Vagina (tissue), 2 donors: Measurements from ENCODE around the gene GRK3. TPM values are rescaled to one million over a fixed set of nuclear protein-coding genes. Genes with fewer than 3 reads are reported as not detected.

Experiments used
- DNase-seq, 2 donors: peaks; one replicate each; pipeline ENCODE4 v3.0.0-alpha.2; 2017; ENCODE audit errors: extremely low spot score in 2 of 2
- H3K27ac ChIP-seq: fragments of 200-600 bp; sonication (generic); one replicate; pipeline ENCODE4 v1.5.1; 2019
- H3K27me3 ChIP-seq: fragments of 200-600 bp; sonication (generic); one replicate; pipeline ENCODE4 v1.5.1; 2019
- H3K36me3 ChIP-seq, 2 donors: fragments of 200-600 bp; sonication (generic); one replicate each; pipeline ENCODE4 v1.5.1; 2017 to 2019
- H3K4me1 ChIP-seq: fragments of 200-600 bp; sonication (generic); one replicate; pipeline ENCODE4 v1.5.1; 2019
- H3K4me3 ChIP-seq, 2 donors: fragments of 200-600 bp; sonication (generic); 1 replicate in 1 of 2; 2 replicates in 1 of 2; pipeline ENCODE4 v1.5.1; 2016 to 2019
- H3K9me3 ChIP-seq: fragments of 200-600 bp; sonication (generic); one replicate; pipeline ENCODE4 v1.5.1; 2019
- CTCF ChIP-seq, 3 experiments: fragments of 450-650 bp in 2 of 3; fragments of 200-600 bp in 1 of 3; sonication (generic) in 1 of 3; IDR thresholded peaks; one replicate each; pipeline ENCODE4 v1.5.1; 2017 to 2019; ENCODE audit warnings: antibody characterized with exemption in 3 of 3, mild to moderate bottlenecking in 2 of 3, moderate library complexity in 2 of 3
- POLR2A ChIP-seq, 2 donors: fragments of 450-650 bp; IDR thresholded peaks; one replicate each; pipeline ENCODE4 v1.6.1; 2017; ENCODE audit warnings: antibody characterized with exemption in 2 of 2, mild to moderate bottlenecking in 2 of 2, moderate library complexity in 2 of 2
- POLR2AphosphoS5 ChIP-seq, 2 donors: sonication (generic); formaldehyde crosslinking; IDR thresholded peaks; one replicate each; pipeline ENCODE4 v1.9.0; 2017; ENCODE audit warnings: antibody characterized with exemption in 2 of 2, mild to moderate bottlenecking in 2 of 2, low read depth in 1 of 2; ENCODE audit not compliant: insufficient read depth in 1 of 2
- intact Hi-C: fragments of 100-400 bp; cut with DNase I; formaldehyde crosslinking; loops from one replicate; pipeline ENCODE4 v1.15.1; 2023
- total RNA-seq: library from RNA; depleted of rRNA; stranded (reverse); fragments of >200 nt; gene quantifications from one replicate; pipeline ENCODE4 v1.2.3, GENCODE V29; 2016

Gene GRK3
- total RNA-seq, 1 donor from 2014 or later, result 5.6 TPM

GRCh38 chr22:25726241-25726640, 161.8 kb downstream of the GRK3 start:
- intact Hi-C loops, result no loop called here
- Histone ChIP-seq H3K9me3 (no peaks in the 10 kb centered on the region), H3K27me3 (no peaks in the 10 kb centered on the region), H3K4me1 (no peaks in the 10 kb centered on the region), H3K36me3 (no peaks in the 10 kb centered on the region), H3K27ac (no peak overlapping the region), H3K4me3 (no peak overlapping the region)
- TF ChIP-seq POLR2AphosphoS5 (IDR thresholded peaks at IDR 0.05; ENCODE audit: insufficient read depth in 1 of 2, low read depth in 1 of 2), result no peak
- no peak for TF ChIP-seq POLR2A (IDR thresholded peaks at IDR 0.05)
- TF ChIP-seq CTCF (IDR thresholded peaks at IDR 0.05), result no peak
- DNase-seq, result no peak

GRCh38 chr22:25728071-25728470, 163.6 kb downstream of the GRK3 start:
- TF ChIP-seq CTCF (IDR thresholded peaks at IDR 0.05) (no peak), POLR2AphosphoS5 (IDR thresholded peaks at IDR 0.05; ENCODE audit: insufficient read depth in 1 of 2, low read depth in 1 of 2) (no peak), POLR2A (IDR thresholded peaks at IDR 0.05) (no peak)
- intact Hi-C loops, result no loop called here
- no peak overlapping the region for H3K27ac ChIP-seq
- no peaks in the 10 kb centered on the region for H3K4me1 ChIP-seq
- no peaks in the 10 kb centered on the region for H3K9me3 ChIP-seq
- H3K27me3 ChIP-seq, result no peaks in the 10 kb centered on the region
- DNase-seq, result no peak
- no peak overlapping the region for H3K4me3 ChIP-seq
- no peaks in the 10 kb centered on the region for H3K36me3 ChIP-seq

GRCh38 chr22:25729016-25729995, 164.8 kb downstream of the GRK3 start:
- no peaks in the 10 kb centered on the region for H3K36me3 ChIP-seq
- H3K9me3 ChIP-seq, result no peaks in the 10 kb centered on the region
- intact Hi-C loops, result no loop called here
- no peak for DNase-seq
- no peaks in the 10 kb centered on the region for H3K4me1 ChIP-seq
- no peaks in the 10 kb centered on the region for H3K27me3 ChIP-seq
- no peak overlapping the region for H3K27ac ChIP-seq
- TF ChIP-seq POLR2A (IDR thresholded peaks at IDR 0.05) (no peak), CTCF (IDR thresholded peaks at IDR 0.05) (no peak), POLR2AphosphoS5 (IDR thresholded peaks at IDR 0.05; ENCODE audit: insufficient read depth in 1 of 2, low read depth in 1 of 2) (no peak)
- no peak overlapping the region for H3K4me3 ChIP-seq

GRCh38 chr22:25735650-25736049, 171.2 kb downstream of the GRK3 start:
- no peak for DNase-seq
- no peaks in the 10 kb centered on the region for H3K9me3 ChIP-seq
- no peaks in the 10 kb centered on the region for H3K4me1 ChIP-seq
- H3K36me3 ChIP-seq, result no peaks in the 10 kb centered on the region
- H3K4me3 ChIP-seq, result no peak overlapping the region
- no peak overlapping the region for H3K27ac ChIP-seq
- no peaks in the 10 kb centered on the region for H3K27me3 ChIP-seq
- no peak for TF ChIP-seq CTCF (IDR thresholded peaks at IDR 0.05)
- TF ChIP-seq POLR2AphosphoS5 (IDR thresholded peaks at IDR 0.05; ENCODE audit: insufficient read depth in 1 of 2, low read depth in 1 of 2), result no peak
- TF ChIP-seq POLR2A (IDR thresholded peaks at IDR 0.05), result no peak
- intact Hi-C loops, result no loop called here
